HepG2 (cell line): Measurements from ENCODE around the gene C2orf81. TPM values are rescaled to one million over a fixed set of nuclear protein-coding genes. Genes with fewer than 3 reads are reported as not detected.

Experiments
- E2F5 ChIP-seq: sonication (generic); formaldehyde crosslinking; conservative IDR thresholded peaks from 2 replicates; pipeline ENCODE4 v1.4.0; 2020; ENCODE audit warnings: missing genetic modification reagents
- FOXP1 ChIP-seq, 2 experiments: fragments of 450-650 bp in 1 of 2; IDR thresholded peaks; 2 replicates each; pipeline ENCODE4 v1.6.1; 2017 to 2018; ENCODE audit warnings: antibody characterized with exemption in 1 of 2
- GATA4 ChIP-seq: sonication (generic); IDR thresholded peaks from 2 replicates; pipeline ENCODE4 v1.6.1; 2016; ENCODE audit warnings: antibody characterized with exemption, low read depth, borderline replicate concordance
- GFI1 ChIP-seq: sonication (generic); formaldehyde crosslinking; IDR thresholded peaks from 2 replicates; pipeline ENCODE4 v1.5.0; 2020; ENCODE audit warnings: missing genetic modification reagents, mild to moderate bottlenecking, borderline replicate concordance
- KLF9 ChIP-seq: IDR thresholded peaks from 2 replicates; pipeline ENCODE4 v1.6.1; 2016; ENCODE audit warnings: low read depth
- MLX ChIP-seq: IDR thresholded peaks from 2 replicates; pipeline ENCODE4 v1.6.1; 2016
- NBN ChIP-seq: fragments of 450-650 bp; conservative IDR thresholded peaks from 2 replicates; pipeline ENCODE4 v1.6.1; 2017
- NFKB2 ChIP-seq: sonication (generic); formaldehyde crosslinking; IDR thresholded peaks from 2 replicates; pipeline ENCODE4 v1.4.0; 2020; ENCODE audit warnings: missing genetic modification reagents, borderline replicate concordance
- NFYC ChIP-seq: IDR thresholded peaks from 2 replicates; pipeline ENCODE4 v1.6.1; 2016; ENCODE audit warnings: missing genetic modification reagents, missing compliant biosample characterization
- SAP130 ChIP-seq: IDR thresholded peaks from 2 replicates; pipeline ENCODE4 v1.6.1; 2016; ENCODE audit warnings: low read depth
- SMARCC2 ChIP-seq: fragments of 450-650 bp; IDR thresholded peaks from 2 replicates; pipeline ENCODE4 v1.6.1; 2017; ENCODE audit warnings: antibody characterized with exemption, mild to moderate bottlenecking
- ZBTB21 ChIP-seq: sonication (generic); formaldehyde crosslinking; IDR thresholded peaks from 2 replicates; pipeline ENCODE4 v1.4.0; 2020; ENCODE audit warnings: missing genetic modification reagents
- ZBTB7B ChIP-seq: sonication (generic); formaldehyde crosslinking; IDR thresholded peaks from 2 replicates; pipeline ENCODE4 v1.4.0; 2020; ENCODE audit warnings: missing genetic modification reagents
- ZFP91 ChIP-seq: sonication (generic); formaldehyde crosslinking; IDR thresholded peaks from 2 replicates; pipeline ENCODE4 v1.9.0; 2022; ENCODE audit warnings: missing genetic modification reagents, mild to moderate bottlenecking, borderline replicate concordance
- ZNF224 ChIP-seq: sonication (generic); formaldehyde crosslinking; IDR thresholded peaks from 2 replicates; pipeline ENCODE4 v1.5.0; 2020; ENCODE audit warnings: mild to moderate bottlenecking, missing genetic modification reagents
- ZNF264 ChIP-seq: sonication (generic); formaldehyde crosslinking; IDR thresholded peaks from 2 replicates; pipeline ENCODE4 v1.4.0; 2020; ENCODE audit warnings: missing genetic modification reagents
- ZNF337 ChIP-seq: sonication (generic); formaldehyde crosslinking; IDR thresholded peaks from 2 replicates; pipeline ENCODE4 v1.5.1; 2020; ENCODE audit warnings: missing genetic modification reagents, low read depth, mild to moderate bottlenecking, borderline replicate concordance
- ZNF354B ChIP-seq: sonication (generic); formaldehyde crosslinking; IDR thresholded peaks from 2 replicates; pipeline ENCODE4 v1.8.0; 2022; ENCODE audit warnings: mild to moderate bottlenecking, missing genetic modification reagents
- ZNF549 ChIP-seq: sonication (generic); formaldehyde crosslinking; IDR thresholded peaks from 2 replicates; pipeline ENCODE4 v1.5.0; 2020; ENCODE audit warnings: missing genetic modification reagents
- ZNF567 ChIP-seq: sonication (generic); formaldehyde crosslinking; IDR thresholded peaks from 2 replicates; pipeline ENCODE4 v1.8.1; 2023; ENCODE audit warnings: mild to moderate bottlenecking, missing genetic modification reagents, borderline replicate concordance
- ZNF746 ChIP-seq: sonication (generic); formaldehyde crosslinking; IDR thresholded peaks from 2 replicates; pipeline ENCODE4 v1.8.0; 2022; ENCODE audit warnings: mild to moderate bottlenecking, missing genetic modification reagents
- polyA plus RNA-seq, 8 experiments: library from polyadenylated mRNA; depleted of rRNA in 3 of 8; stranded (reverse) in 7 of 8; unstranded in 1 of 8; fragments of >200 nt; fragmentation: Illumina TruSeq in 4 of 8; extraction: Trizol in 4 of 8; gene quantifications; 2 replicates each; pipeline versions ENCODE4 v1.2.1 to v1.2.3, GENCODE V29; 2011 to 2016; ENCODE audit warnings: low read depth in 4 of 8, missing spikeins in 1 of 8, mixed read lengths in 1 of 8; ENCODE audit not compliant: insufficient read depth in 1 of 8
- total RNA-seq, 5 experiments: library from RNA; depleted of rRNA; stranded (reverse); fragments of >200 nt; fragmentation: Illumina TruSeq; extraction: Trizol; gene quantifications; 2 replicates each; pipeline ENCODE4 v1.2.3, GENCODE V29; 2016; ENCODE audit warnings: low read depth in 1 of 5
- TF ChIP-seq, protein P1 (sequence below): sonication (generic); formaldehyde crosslinking; IDR thresholded peaks from 2 replicates; pipeline ENCODE4 v1.5.1; 2020; ENCODE audit warnings: missing genetic modification reagents, mild to moderate bottlenecking, borderline replicate concordance
- TF ChIP-seq, protein P2 (sequence below): sonication (generic); formaldehyde crosslinking; IDR thresholded peaks from 2 replicates; pipeline ENCODE4 v1.4.0; 2020; ENCODE audit warnings: missing genetic modification reagents; ENCODE audit errors: not compliant biosample characterization
- TF ChIP-seq, protein P3 (sequence below): sonication (generic); formaldehyde crosslinking; IDR thresholded peaks from 2 replicates; pipeline ENCODE4 v1.5.0; 2020; ENCODE audit warnings: missing genetic modification reagents

C2orf81 gene
- total and polyA plus RNA-seq, 2 of the 13 experiments (the other 11 are each of a cell fraction or from before 2014, with no cell fraction given): 0.15 to 0.17 TPM

GRCh38 chr2:74454654-74455511 is 33.5 kb upstream of the C2orf81 start, which contains the start of gene INO80B (continued):
- TF ChIP-seq, protein P1, sequence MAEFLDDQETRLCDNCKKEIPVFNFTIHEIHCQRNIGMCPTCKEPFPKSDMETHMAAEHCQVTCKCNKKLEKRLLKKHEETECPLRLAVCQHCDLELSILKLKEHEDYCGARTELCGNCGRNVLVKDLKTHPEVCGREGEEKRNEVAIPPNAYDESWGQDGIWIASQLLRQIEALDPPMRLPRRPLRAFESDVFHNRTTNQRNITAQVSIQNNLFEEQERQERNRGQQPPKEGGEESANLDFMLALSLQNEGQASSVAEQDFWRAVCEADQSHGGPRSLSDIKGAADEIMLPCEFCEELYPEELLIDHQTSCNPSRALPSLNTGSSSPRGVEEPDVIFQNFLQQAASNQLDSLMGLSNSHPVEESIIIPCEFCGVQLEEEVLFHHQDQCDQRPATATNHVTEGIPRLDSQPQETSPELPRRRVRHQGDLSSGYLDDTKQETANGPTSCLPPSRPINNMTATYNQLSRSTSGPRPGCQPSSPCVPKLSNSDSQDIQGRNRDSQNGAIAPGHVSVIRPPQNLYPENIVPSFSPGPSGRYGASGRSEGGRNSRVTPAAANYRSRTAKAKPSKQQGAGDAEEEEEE: no peak
- TF ChIP-seq FOXP1 (IDR thresholded peaks at IDR 0.05) (no peak), FOXP1 (CRISPR knock-in tag; IDR thresholded peaks at IDR 0.05) (peak; percentile 38), NBN (no peak), NFYC (CRISPR knock-in tag) (peak; percentile 70), ZBTB21 (peak; percentile 70; the same call in 1 of the 2 replicates), ZNF549 (CRISPR knock-in tag) (no peak), ZNF746 (no peak), SAP130 (CRISPR knock-in tag) (peak; percentile 100), ZNF337 (CRISPR knock-in tag) (peak; percentile 92), E2F5 (CRISPR knock-in tag) (no peak), ZNF354B (CRISPR knock-in tag) (peak; percentile 74; the same call in 1 of the 2 replicates), ZBTB7B (CRISPR knock-in tag) (peak; percentile 76; the same call in 1 of the 2 replicates), MLX (CRISPR knock-in tag) (peak; percentile 81), ZFP91 (CRISPR knock-in tag) (peak; percentile 97), GFI1 (CRISPR knock-in tag) (no peak), ZNF224 (CRISPR knock-in tag) (0 out of 2 replicates have a peak, but pooled peaks have one; percentile 34), ZNF567 (CRISPR knock-in tag) (peak; percentile 98), ZNF264 (CRISPR knock-in tag) (peak; percentile 52), NFKB2 (CRISPR knock-in tag) (peak; percentile 70; the same call in 1 of the 2 replicates), GATA4 (no peak; the same call in 1 of the 2 replicates), KLF9 (CRISPR knock-in tag) (peak; percentile 100), SMARCC2 (no peak)
- TF ChIP-seq, protein P2, sequence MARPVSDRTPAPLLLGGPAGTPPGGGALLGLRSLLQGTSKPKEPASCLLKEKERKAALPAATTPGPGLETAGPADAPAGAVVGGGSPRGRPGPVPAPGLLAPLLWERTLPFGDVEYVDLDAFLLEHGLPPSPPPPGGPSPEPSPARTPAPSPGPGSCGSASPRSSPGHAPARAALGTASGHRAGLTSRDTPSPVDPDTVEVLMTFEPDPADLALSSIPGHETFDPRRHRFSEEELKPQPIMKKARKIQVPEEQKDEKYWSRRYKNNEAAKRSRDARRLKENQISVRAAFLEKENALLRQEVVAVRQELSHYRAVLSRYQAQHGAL (CRISPR knock-in tag): no peak
- TF ChIP-seq, protein P3, sequence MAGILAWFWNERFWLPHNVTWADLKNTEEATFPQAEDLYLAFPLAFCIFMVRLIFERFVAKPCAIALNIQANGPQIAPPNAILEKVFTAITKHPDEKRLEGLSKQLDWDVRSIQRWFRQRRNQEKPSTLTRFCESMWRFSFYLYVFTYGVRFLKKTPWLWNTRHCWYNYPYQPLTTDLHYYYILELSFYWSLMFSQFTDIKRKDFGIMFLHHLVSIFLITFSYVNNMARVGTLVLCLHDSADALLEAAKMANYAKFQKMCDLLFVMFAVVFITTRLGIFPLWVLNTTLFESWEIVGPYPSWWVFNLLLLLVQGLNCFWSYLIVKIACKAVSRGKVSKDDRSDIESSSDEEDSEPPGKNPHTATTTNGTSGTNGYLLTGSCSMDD (CRISPR knock-in tag): no peak
